Jurkat, Clone E6-1 (cell line): ENCODE data around the gene DDX10.
"Not testable (repeated sequence)": the region's sequence is repeated elsewhere in the genome, so short reads cannot be mapped to it uniquely, and the experiment has no call there.

Experiments used
- DNase-seq: peaks from one replicate; pipeline ENCODE4 v3.0.0-alpha.2; 2011; ENCODE audit warnings: low read depth, low spot score
- H3K4me3 ChIP-seq: 2 replicates; pipeline ENCODE4 v1.5.1; 2011; ENCODE audit warnings: mild to moderate bottlenecking, low read length, control low read depth, moderate library complexity

DDX10 gene

DNA sequence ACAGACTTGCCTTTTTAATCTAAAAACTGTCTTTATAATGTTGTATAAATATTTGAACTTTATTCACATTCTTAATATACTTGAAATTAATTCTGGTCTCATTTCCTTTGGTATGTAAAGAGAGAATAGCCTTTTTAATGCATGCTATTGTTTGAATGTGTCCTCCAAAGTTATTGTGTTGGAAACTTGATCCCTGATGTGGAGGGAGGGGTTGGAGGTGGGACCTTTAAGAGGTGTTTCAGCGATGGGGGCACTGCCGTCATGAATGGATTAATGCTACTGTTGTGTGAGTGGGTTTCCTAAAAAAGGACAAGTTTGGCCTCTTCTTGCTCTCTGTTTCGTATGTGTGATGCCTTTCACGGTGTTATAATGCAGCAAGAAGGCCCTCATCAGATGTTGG lies 131.7 kb downstream of the DDX10 start:
- no peak for DNase-seq

DNA sequence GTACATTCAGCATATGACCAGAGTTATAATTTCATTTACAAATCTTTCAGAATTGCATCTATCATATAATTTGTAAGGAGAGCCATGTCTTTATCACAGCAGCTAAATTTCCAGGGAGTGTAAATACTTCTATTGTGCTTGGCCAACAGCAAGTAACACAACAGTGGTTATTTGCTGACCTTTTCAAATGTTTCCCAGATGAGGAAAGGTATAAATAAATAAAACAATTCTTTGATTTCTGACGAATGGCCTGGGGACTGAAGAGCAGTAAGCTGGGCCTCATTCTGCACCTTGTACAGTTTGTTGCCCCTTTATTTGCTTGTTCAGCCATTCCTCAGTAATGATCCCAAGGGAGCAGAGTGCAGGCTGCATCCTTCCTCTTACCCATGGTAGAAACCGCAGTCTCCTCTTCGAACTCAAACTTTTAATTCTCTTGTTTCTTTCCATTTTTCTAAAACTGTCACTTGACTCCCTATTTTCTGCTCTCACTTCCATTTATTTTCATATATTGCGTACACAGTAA lies 132.8 kb downstream of the DDX10 start:
- H3K4me3 ChIP-seq, result no peak overlapping the region
- no peak for DNase-seq

More for the DNA sequence above, 131.7 kb downstream of the DDX10 start:
- H3K4me3 ChIP-seq, result no peak overlapping the region

DNA sequence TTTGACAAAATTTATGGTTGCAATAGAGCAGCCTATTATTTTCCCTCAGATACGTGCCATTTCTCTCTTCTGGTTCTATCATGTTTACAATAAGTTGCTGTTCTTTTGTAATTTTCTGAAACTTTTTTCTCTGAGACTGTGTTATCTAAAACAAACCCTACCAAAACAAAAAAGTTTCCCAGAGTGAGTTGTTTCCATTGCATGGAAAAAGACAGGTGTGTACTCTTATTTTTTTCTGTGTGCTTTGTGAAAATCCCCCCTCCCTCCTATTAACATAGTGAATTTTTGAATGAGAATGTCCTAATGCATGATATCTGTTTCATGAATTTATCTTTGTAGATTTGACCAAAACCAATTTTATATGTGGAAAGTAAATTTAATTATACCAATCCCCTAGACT lies 137.6 kb downstream of the DDX10 start:
- H3K4me3 ChIP-seq, result no peak overlapping the region
- DNase-seq, result no peak

DNA sequence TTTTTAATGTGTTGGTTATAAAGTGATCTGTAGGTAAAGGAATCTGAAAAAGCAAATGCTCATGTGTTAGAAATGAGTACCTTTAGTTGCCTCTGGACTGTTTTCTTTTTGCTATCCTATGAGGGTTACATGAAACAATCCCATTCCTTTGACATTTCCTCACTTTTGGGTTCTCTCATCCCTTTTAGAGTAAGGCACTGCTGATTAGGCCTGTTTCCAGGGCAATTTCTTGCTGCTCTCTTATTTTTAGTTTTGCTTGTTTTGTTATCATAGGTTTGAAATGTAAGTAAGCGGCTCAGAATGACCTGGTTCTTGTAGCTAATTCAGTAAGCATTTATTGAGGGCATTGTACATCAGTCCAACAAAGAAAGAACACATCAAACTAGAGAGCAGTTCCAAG lies 138.9 kb downstream of the DDX10 start:
- H3K4me3 ChIP-seq, result no peak overlapping the region
- DNase-seq, result no peak

DNA sequence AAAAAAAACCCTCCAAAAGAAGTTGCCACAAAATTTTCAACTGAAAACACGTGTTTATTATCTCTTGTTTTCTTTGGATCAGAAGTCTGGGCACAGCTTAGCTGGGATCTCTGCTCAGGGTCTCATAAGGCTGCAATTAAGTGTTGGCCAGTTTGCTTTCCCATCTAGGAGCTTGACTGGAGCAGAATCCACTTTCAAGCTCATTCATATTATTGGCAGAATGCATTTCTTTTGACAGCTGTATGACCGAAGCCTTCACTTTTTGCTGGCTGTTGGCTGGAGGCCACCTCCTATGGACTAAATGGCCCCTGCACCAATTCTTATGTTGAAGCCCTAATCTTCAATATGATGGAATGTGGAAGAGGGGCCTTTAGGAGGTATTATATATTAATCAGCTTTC lies 139.6 kb downstream of the DDX10 start:
- H3K4me3 ChIP-seq, result no peak overlapping the region
- DNase-seq, result no peak

DNA sequence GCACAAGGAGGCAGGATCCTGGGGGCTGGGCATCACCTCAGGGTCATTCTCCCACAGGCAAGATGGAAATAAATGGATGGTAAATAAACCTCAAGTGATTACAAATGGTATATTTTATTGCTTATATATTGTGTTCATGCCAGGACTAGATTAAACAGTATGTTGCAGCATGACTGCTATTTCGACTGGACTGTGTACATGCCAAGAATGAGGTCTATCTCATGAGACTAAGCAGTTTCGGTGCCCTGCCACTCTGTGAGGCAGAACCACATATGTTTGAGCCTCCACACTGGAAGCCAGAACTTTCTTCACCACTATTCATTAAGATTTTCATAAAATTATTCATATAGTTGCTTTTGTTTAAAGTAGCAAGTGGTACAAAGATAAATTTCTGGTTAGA lies 140.2 kb downstream of the DDX10 start:
- DNase-seq, result no peak
- H3K4me3 ChIP-seq, result no peak overlapping the region

DNA sequence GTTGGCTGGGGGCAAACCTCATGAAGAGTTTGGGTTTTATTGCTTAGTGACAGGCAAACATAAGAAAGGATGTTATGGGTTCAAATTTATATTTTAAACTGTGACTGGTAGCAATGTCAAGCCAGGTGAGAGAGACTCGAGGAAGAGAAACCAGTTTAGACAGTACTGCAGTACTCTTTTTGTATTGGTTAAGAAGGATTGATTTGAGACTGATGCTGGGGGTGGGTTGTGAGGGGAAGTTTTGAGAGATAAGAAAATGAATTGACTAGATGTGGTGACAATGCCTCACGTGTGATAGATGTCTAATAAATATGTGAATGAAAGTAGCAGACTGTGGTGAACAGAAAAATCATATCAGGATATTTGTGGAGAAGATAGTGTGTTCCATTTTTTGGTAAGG lies 142.4 kb downstream of the DDX10 start:
- no peak overlapping the region for H3K4me3 ChIP-seq
- no peak for DNase-seq

DNA sequence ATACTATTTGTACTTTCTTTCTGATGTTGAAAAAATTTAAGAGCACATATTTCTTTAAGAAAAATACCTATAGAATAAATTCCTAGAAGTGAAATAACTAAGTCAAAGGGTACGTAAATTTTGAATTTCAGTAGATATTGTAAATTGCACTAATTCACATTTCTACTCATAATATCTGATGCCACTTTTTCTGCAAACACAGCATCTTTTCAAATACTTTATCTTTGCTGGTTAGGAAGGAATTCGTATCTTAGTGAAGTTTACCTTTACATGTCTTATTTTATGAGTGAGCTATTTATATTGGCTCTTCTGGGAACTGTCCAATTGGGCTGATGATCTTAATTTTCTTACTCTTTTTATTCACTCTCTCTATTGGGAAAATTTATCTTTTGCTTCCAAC lies 148.2 kb downstream of the DDX10 start:
- DNase-seq, result no peak
- H3K4me3 ChIP-seq, result no peak overlapping the region

DNA sequence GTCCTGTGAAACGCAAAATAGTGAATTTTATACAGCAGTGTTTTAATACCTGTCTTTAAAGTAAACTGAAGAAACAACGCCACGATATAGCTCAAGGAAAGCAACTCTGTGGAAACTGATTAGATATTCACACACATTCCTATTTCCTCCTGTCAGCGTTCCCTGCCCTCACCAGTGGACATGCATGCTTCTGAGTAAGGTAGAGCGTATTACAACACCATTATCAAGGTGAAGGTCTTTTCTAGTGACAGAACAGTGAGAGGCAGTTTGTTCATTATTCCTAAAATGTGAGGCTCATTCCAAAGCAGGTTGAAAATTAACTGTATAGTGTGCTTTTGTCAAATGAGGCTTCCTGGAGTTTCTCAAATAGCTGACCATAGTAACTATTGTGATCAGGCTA lies 153.1 kb downstream of the DDX10 start:
- H3K4me3 ChIP-seq, result no peak overlapping the region
- no peak for DNase-seq

DNA sequence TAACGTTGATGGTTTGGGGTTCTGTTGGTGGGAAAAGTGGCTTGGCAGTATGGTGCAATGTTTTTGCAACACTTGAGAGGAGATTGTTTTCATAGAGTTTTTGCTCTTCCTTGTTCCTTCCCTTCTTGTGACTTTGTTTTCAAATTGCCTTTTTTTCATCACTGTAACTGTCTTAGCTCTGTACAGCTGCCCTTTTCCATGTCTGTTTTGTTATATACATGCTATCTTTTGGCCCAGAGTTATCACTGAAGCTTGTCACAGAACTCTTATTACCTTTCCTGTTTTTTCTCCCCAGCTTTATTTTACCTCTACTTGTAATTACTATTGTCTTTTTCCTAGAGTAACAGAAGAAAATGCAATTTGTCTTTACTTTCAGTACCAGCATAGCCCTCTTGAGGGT lies 154.1 kb downstream of the DDX10 start:
- no peak for DNase-seq
- no peak overlapping the region for H3K4me3 ChIP-seq

DNA sequence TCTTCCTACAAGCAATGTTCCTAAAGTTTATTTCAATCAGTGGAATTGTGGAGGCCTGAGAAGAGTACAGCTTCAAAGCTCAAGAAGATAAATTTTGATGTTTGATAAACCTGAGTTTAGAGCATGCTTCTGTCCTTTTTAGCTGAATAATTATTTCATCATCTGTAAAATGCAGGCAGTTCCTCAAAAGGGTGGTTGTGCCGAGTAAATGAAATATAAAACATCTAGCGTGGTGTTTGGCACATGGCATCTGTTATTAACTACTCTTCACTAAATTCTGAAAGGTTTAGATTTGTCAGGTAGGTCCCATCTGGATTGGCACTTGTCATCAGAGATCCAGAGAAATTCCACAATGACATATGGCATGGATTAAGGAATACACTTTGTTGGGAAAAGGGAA lies 155.1 kb downstream of the DDX10 start:
- DNase-seq, result no peak

DNA sequence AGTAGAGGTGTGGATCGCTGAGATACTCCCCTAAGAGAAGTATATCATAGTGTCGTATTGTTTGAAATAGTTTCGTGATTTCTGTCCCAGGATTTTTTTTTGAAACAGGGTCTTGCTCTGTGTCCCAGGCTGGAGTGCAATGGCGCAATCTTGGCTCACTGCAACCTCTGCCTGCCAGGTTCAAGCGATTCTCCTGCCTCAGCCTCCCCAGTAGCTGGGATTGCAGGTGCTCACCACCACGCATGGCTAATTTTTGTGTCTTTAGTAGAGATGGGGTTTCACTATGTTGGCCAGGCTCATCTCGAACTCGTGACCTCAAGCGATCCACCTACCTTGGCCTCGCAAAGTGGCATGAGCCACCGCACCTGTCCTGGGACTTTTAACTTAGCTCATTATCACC lies 159.1 kb downstream of the DDX10 start:
- not testable (repeated sequence) for H3K4me3 ChIP-seq, DNase-seq

More for the DNA sequence above, 155.1 kb downstream of the DDX10 start:
- H3K4me3 ChIP-seq, result no peak overlapping the region

DNA sequence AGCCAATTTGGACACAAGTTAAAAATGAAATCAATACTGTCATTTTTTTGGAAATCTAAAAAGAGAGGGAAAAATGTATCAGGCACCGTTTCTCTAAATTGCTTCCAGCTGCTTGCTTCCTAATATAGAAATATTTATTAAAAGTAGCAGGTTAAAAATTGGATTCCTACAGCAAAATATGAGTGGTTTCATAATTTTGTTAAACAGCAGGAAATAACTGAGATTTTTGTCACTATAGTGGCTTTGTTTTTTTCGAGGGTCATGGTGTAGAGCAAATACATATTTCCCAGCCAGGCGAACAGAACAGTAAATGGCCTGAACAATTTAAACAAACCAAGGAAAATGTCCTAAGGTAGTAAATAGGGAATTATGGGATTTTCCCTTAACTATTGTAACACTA lies 159.7 kb downstream of the DDX10 start:
- H3K4me3 ChIP-seq, result no peak overlapping the region
- DNase-seq, result no peak

DNA sequence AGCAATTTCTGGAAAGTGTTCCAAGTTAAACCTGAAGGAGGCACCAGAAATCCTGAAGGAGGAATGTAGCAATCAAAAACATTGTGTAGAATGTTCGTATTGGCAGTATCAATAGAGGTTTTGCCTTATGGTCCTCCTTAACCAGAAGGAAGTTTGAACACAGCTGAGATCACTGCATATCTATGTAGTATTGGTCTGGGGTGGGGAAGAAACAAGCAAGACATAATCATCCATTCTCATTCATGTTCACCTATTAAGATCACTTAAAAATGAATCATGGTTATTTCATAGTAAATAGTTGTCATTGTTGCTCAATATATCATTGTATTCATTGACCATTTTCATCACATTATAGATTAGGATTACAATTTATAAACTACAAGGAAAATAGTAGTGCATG lies 160.5 kb downstream of the DDX10 start:
- H3K4me3 ChIP-seq, result no peak overlapping the region
- DNase-seq, result no peak

DNA sequence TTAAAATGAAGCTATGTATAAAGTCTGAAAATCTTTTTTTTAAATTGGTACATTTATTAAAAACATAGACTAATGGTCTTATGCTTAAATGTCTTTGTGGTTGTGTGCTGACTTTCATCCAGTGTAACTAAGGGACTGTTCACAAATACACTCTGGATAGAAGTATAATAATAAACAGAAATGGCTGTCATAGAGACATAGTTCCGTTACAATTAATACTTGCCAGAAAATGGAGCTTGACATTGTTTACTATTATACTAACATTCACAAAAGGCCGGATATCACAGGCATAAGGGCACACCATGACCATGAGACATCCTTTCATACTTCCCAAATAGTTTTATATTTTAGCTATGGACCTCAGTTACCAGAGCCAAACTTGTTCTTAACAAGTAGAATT lies 161.3 kb downstream of the DDX10 start:
- no peak overlapping the region for H3K4me3 ChIP-seq
- no peak for DNase-seq

DNA sequence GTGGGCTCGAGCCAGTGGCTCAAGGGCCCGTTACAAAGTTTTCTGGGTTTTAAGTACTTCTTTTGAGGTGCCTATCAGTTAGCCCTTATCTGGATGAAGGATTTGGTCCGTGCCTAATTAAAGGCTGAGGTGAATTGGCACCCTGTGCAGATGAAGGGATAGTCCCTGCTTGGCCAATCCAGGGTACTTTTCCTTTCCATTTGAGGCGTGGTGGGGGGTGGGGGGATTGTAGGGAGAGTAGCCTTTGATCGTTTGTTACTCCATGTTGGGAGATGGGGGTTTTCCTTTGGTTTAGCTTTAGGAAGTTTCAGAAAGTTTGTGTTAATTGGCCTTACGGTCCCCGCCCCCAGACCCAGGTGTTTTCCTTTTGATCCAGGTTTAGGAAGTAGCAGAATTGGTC lies 170.8 kb downstream of the DDX10 start:
- no peak overlapping the region for H3K4me3 ChIP-seq
- DNase-seq, result no peak

DNA sequence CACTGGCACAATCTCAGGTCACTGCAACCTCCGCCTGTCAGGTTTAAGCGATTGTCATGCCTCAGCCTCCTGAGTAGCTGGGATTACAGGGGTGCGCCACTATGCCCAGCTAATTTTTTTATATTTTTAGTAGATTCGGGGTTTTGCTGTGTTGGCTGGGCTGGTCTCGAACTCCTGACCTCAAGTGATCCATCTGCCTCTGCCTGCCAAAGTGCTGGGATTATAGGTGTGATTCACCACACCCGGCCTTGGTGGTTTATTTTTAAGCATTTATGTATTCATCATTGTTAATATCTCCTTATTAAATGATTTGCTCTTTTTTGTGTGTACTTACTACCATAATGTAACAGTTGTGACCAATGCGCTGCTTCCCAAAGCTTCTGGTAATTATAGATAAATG lies 171.7 kb downstream of the DDX10 start:
- no peak for DNase-seq
- no peak overlapping the region for H3K4me3 ChIP-seq

DNA sequence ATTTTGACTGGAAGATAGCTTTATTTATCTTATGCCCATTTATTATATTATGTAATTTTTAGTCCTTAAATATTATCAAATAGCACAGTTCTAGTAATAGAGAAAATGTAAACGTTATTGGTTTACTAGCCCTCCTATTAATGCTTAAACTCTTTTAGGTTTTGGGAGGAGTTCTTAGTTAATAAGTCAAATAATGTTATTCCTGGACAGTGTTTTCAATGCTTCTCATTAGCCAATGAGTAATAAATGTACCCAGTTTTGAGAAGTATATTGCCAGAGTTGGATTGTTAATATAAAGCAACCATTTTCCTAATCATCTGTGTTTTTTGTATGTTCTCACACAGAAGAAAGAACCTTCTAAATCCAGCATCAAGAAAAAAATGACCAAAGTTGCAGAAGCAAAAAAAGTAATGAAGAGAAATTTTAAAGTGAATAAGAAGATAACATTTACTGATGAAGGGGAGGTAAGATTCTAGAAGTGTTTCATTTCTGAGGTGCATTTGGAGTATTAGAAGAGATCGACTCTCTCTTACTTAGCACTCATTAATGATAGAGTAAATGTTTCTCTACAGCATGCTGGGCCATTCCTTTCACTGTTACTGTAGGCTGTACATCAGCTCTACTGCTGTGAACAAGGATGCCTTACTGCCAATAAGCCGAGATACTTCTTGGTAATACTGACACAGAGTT lies 173.4 kb downstream of the DDX10 start:
- no peak for DNase-seq
- no peak overlapping the region for H3K4me3 ChIP-seq

DNA sequence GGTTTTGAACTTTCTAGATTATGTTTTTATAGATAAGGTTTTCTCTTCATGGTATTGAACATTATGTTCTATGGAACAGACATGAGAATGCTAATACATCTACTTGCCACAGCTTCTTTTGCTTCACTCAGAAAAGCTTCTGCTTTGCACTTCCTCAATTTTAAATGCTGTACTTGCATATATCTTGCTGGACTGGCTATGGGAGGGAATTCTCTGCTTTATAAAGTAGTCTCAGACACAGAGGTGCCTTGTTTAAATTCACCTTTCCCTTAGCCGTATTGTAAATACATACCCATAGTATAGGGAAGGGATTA lies 173.9 kb downstream of the DDX10 start:
- no peak overlapping the region for H3K4me3 ChIP-seq
- DNase-seq, result no peak

DNA sequence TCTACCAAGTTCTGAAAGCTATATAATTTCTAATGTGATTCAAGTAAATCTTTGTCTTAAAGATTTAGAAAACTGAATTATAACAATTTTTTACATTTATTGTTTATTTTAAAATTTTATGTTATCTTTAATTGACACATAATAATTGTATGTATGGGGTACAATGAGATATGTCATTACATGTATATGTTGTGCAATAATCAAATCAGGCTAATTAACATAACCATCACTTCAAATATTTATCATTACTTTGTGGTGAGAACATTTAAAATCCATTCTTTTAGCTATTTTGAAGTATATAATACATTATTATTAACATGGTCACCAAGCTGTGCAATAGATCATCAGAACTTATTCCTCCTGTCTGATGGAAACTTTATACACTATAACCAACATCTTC lies 181.1 kb downstream of the DDX10 start:
- no peak overlapping the region for H3K4me3 ChIP-seq
- no peak for DNase-seq

DNA sequence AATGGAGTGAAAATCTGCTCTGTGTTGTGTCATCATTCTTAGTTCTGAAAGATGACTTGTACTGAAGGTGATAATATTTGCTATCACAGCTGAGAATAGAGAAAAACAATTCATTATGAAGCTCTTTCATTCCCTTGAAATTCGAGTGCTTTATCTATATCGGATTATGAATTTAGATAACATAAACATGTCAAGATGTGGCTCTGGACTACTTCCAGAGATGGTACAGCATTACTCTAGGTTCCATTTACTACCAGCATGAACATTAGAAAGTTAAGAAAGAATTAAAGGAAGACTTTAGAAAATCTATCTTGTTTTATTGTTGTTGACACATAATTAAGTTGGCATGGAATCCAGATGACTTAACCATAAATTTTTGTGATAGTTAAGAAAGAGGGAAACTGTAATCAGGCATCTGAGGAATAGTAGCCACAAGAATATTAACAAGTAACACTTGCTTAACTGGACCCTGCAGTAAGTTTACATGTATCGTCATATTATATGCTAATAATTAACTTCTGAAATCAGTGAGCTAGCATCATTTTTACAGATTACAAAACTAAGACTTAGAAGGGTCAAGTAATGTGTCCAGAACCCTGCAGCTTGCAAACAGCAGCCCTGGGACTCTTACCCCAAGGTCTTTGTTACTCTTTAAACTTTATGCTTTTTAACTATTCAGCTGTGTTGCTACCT lies 182.6 kb downstream of the DDX10 start:
- no peak for DNase-seq
- no peak overlapping the region for H3K4me3 ChIP-seq
